Cardiac fibroblast (primary cell): ENCODE data around the gene JSRP1.

Source experiments
- DNase-seq, 2 donors: peaks; one replicate each; pipeline versions ENCODE4 v3.0.0 to v3.0.0-alpha.2; 2010; ENCODE audit warnings: low read depth in 2 of 2
- H3K4me3 ChIP-seq, 2 donors: replicated peaks in 1 of 2; 1 replicate in 1 of 2; 2 replicates in 1 of 2; pipeline ENCODE4 v1.5.1; 2011; ENCODE audit warnings: low read depth in 2 of 2, low read length in 2 of 2, mild to moderate bottlenecking in 2 of 2, moderate library complexity in 1 of 2
- CTCF ChIP-seq: IDR thresholded peaks from one replicate; pipeline ENCODE4 v1.5.1; 2011; ENCODE audit warnings: low read depth, mild to moderate bottlenecking, low read length, inconsistent platforms

JSRP1 gene

GRCh38 chr19:2243274-2244124 is 12.7 kb downstream of the JSRP1 start:
- DNase-seq = no peak
- no peak overlapping the region for H3K4me3 ChIP-seq
- no peak for TF ChIP-seq CTCF

- no peak for DNase-seq
- TF ChIP-seq CTCF = no peak
- H3K4me3 ChIP-seq = no peak overlapping the region
These were observed 13.4 kb downstream of the JSRP1 start for GRCh38 chr19:2242816-2243215.

- DNase-seq = no peak
- no peak overlapping the region for H3K4me3 ChIP-seq
- TF ChIP-seq CTCF = no peak
These were observed 14.1 kb downstream of the JSRP1 start for GRCh38 chr19:2242092-2242537.

- no peak for DNase-seq
- H3K4me3 ChIP-seq = no peak overlapping the region
- TF ChIP-seq CTCF = no peak
These were observed 15.1 kb downstream of the JSRP1 start for GRCh38 chr19:2240881-2241760.

GRCh38 chr19:2239771-2240770 is 16.1 kb downstream of the JSRP1 start:
- no peak for TF ChIP-seq CTCF
- peak; percentile 56 to 61 for DNase-seq

GRCh38 chr19:2239173-2239572 is 17.0 kb downstream of the JSRP1 start:
- TF ChIP-seq CTCF = no peak
- DNase-seq = no peak
- H3K4me3 ChIP-seq = peak overlapping the region; percentile 48 to 59

More at GRCh38 chr19:2239771-2240770, 16.1 kb downstream of the JSRP1 start:
- H3K4me3 ChIP-seq = peak overlapping the region; percentile 48 to 59
